ENCODE results near the gene ADPRHL1.

Gene ADPRHL1

DNA sequence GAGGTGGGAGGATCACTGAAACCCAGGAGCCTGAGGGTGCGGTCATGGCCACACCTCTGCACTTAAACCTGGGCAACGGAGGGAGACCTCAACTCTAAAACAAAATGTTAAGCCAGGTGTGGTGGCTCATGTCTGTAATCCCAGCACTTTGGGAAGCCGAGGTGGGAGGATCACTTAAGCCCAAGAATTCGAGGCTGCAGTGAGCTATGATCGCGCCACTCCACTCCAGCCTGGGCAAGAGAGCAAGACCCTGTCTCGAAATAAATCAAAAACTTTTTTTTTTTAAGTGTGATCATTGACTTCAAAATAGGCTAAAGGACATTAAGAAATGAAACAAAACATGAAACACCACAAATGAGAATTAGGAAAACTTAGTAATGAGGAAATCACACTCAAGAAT is 16.3 kb upstream of the ADPRHL1 start:
- no peak for DNase-seq (ENCODE audit: low read depth)
- H3K4me3 ChIP-seq (ENCODE audit: low read depth, low read length), result no peak overlapping the region
- TF ChIP-seq MYC (IDR thresholded peaks at IDR 0.05; ENCODE audit: low read depth, low read length) (no peak), POLR2A (IDR thresholded peaks at IDR 0.05; ENCODE audit: extremely low read depth, insufficient read length) (no peak)
- TF ChIP-seq, protein P1, sequence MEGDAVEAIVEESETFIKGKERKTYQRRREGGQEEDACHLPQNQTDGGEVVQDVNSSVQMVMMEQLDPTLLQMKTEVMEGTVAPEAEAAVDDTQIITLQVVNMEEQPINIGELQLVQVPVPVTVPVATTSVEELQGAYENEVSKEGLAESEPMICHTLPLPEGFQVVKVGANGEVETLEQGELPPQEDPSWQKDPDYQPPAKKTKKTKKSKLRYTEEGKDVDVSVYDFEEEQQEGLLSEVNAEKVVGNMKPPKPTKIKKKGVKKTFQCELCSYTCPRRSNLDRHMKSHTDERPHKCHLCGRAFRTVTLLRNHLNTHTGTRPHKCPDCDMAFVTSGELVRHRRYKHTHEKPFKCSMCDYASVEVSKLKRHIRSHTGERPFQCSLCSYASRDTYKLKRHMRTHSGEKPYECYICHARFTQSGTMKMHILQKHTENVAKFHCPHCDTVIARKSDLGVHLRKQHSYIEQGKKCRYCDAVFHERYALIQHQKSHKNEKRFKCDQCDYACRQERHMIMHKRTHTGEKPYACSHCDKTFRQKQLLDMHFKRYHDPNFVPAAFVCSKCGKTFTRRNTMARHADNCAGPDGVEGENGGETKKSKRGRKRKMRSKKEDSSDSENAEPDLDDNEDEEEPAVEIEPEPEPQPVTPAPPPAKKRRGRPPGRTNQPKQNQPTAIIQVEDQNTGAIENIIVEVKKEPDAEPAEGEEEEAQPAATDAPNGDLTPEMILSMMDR (IDR thresholded peaks at IDR 0.05; ENCODE audit: low read depth, low read length), result no peak

DNA sequence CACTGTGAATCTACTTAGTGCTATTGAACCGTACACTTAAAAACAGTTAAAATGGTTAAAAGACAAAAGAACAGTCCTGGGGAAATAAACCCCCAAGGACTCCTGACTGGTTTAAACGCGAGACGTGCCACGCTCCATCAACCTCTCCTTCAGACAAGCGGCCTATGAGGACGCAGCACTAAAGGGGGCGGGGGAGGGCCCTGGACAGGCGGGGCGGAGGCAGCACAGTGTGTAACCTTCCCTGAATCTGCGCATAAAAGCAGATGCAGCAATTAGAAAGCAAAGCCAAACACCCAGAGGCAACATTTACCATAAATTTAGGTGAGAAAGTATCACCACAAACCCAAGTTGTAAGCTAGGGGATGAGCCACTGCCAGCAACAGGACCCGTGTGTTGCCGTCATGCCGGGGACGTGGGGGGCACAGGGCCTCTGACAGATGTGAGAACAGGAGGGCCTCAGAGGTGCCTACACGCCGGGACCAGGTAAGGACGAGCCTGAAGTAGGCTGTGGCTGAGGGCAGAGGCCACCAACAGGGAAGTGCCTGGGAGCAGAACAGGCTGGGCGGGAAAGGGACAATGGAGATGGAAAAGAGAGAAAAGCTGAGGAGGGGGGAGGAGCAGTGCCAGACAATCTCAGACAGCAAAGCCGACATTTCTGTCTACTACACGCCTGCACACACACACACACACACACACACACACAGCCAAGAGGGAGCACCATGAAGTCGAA is 15.3 kb upstream of the ADPRHL1 start:
- no peak for TF ChIP-seq POLR2A (IDR thresholded peaks at IDR 0.05; ENCODE audit: extremely low read depth, insufficient read length)
- TF ChIP-seq MYC (IDR thresholded peaks at IDR 0.05; ENCODE audit: low read depth, low read length), result no peak
- TF ChIP-seq, protein P1 (IDR thresholded peaks at IDR 0.05; ENCODE audit: low read depth, low read length), result no peak
- TF ChIP-seq MAX (IDR thresholded peaks at IDR 0.05; ENCODE audit: low read depth, low read length), result no peak
- no peak for DNase-seq (ENCODE audit: low read depth)
- no peak overlapping the region for H3K4me3 ChIP-seq (ENCODE audit: low read depth, low read length)

DNA sequence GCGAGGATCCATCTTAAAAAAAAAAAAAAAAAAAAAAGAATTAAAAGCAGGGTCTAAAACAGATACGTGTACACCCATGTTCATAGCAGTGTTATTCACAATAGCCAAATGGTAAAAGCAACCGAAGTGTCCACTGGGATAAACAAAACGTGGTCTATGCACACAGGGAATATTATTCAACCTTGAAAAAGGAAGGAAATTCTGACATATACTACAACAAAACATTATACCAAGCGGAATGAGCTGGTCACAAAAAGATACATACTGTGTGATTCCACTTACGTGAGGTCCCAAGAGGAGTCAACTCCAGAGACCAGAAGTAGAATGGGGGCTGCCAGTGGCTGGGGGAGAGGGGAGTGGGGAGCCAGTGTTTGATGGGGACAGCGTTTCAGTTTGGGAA is 14.7 kb upstream of the ADPRHL1 start:
- no peak overlapping the region for H3K4me3 ChIP-seq (ENCODE audit: low read depth, low read length)
- DNase-seq (ENCODE audit: low read depth), result no peak
- TF ChIP-seq POLR2A (IDR thresholded peaks at IDR 0.05; ENCODE audit: extremely low read depth, insufficient read length), result no peak
- TF ChIP-seq, protein P1 (IDR thresholded peaks at IDR 0.05; ENCODE audit: low read depth, low read length), result no peak
- TF ChIP-seq MYC (IDR thresholded peaks at IDR 0.05; ENCODE audit: low read depth, low read length), result no peak
- TF ChIP-seq MAX (IDR thresholded peaks at IDR 0.05; ENCODE audit: low read depth, low read length), result no peak

DNA sequence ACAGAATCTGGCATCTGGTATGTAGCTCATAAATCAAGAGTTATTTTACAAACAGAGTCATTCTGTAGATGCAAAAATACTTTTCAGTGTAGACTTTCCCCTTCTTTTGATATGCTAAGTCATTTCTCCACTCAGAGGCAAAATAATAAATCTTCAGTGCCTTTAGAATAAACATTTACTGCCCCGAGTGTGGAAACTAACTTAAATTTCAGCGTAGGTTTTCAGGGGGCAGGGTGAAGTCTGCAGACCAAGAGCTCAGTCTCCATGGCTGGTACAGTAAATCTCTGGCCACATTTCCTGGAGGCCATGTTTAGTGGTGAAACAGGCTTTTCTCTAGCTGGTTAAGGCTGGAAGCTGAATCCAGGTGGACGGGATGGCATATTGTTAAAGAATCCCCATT is 13.1 kb upstream of the ADPRHL1 start:
- DNase-seq (ENCODE audit: low read depth), result no peak
- TF ChIP-seq MYC (IDR thresholded peaks at IDR 0.05; ENCODE audit: low read depth, low read length) (no peak), MAX (IDR thresholded peaks at IDR 0.05; ENCODE audit: low read depth, low read length) (no peak)

DNA sequence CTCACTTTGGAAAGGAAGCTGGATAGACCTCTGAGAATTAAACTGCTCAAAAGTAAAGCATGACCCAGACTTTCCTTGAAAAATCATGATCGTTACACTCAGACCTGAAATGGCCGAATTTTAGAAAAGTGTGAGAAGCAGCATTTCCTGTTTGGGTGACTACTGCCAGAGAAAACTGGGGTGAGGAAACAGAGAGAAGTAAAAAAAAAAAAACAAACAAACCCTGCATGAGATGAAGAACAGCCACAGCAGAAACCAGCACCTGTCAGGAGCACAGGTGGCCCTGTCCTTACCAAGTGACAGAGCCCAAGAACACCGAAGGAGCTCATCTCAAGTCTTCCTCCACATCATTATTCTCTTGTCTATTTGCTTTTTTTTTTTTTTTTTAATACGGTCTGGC is 12.0 kb upstream of the ADPRHL1 start:
- no peak overlapping the region for H3K4me3 ChIP-seq (ENCODE audit: low read depth, low read length)
- DNase-seq (ENCODE audit: low read depth), result no peak
- no peak for TF ChIP-seq POLR2A (IDR thresholded peaks at IDR 0.05; ENCODE audit: extremely low read depth, insufficient read length)
- TF ChIP-seq MAX (IDR thresholded peaks at IDR 0.05; ENCODE audit: low read depth, low read length), result no peak
- no peak for TF ChIP-seq MYC (IDR thresholded peaks at IDR 0.05; ENCODE audit: low read depth, low read length)
- TF ChIP-seq, protein P1 (IDR thresholded peaks at IDR 0.05; ENCODE audit: low read depth, low read length), result no peak

More for the DNA sequence above, 13.1 kb upstream of the ADPRHL1 start:
- H3K4me3 ChIP-seq (ENCODE audit: low read depth, low read length), result no peak overlapping the region

GRCh38 chr13:113464476-113464875 is 11.2 kb upstream of the ADPRHL1 start:
- no peak overlapping the region for H3K4me3 ChIP-seq (ENCODE audit: low read depth, low read length)
- no peak for TF ChIP-seq MYC (IDR thresholded peaks at IDR 0.05; ENCODE audit: low read depth, low read length)
- no peak for TF ChIP-seq POLR2A (IDR thresholded peaks at IDR 0.05; ENCODE audit: extremely low read depth, insufficient read length)
- no peak for TF ChIP-seq MAX (IDR thresholded peaks at IDR 0.05; ENCODE audit: low read depth, low read length)
- TF ChIP-seq, protein P1 (IDR thresholded peaks at IDR 0.05; ENCODE audit: low read depth, low read length), result no peak
- no peak for DNase-seq (ENCODE audit: low read depth)

Measured in NB4 (cell line).